Lung (tissue), 12 donors: ENCODE data around the gene EFCAB7. TPM values are rescaled to one million over a fixed set of nuclear protein-coding genes. Genes with fewer than 3 reads are reported as not detected.

Source experiments
- ATAC-seq: fragments of 200-7000 bp; cut with Tn5 transposase; one replicate; pipeline ENCODE4 v1.9.1; 2020; ENCODE audit warnings: moderate number of reproducible peaks; ENCODE audit not compliant: insufficient read depth, low FRiP score
- DNase-seq, 3 donors: peaks; one replicate each; pipeline ENCODE4 v3.0.0-alpha.2; 2013 to 2017
- H3K27ac ChIP-seq, 2 donors: one replicate each; pipeline ENCODE4 v1.5.1; 2013; ENCODE audit warnings: mild to moderate bottlenecking in 2 of 2, moderate library complexity in 2 of 2, control low read depth in 1 of 2, inconsistent platforms in 1 of 2, low read depth in 1 of 2, low read length in 1 of 2
- H3K27me3 ChIP-seq, 3 donors: one replicate each; pipeline ENCODE4 v1.5.1; 2013; ENCODE audit warnings: low read length in 2 of 3; ENCODE audit not compliant: control insufficient read depth in 3 of 3, insufficient read depth in 3 of 3
- H3K36me3 ChIP-seq, 4 donors: one replicate each; pipeline ENCODE4 v1.5.1; 2013; ENCODE audit warnings: low read length in 4 of 4, mild to moderate bottlenecking in 1 of 4, moderate library complexity in 1 of 4; ENCODE audit not compliant: control insufficient read depth in 4 of 4, insufficient read depth in 4 of 4
- H3K4me1 ChIP-seq, 5 donors: one replicate each; pipeline ENCODE4 v1.5.1; 2013; ENCODE audit warnings: low read length in 5 of 5, mild to moderate bottlenecking in 2 of 5, moderate library complexity in 1 of 5; ENCODE audit not compliant: control insufficient read depth in 5 of 5, insufficient read depth in 5 of 5
- H3K4me3 ChIP-seq: one replicate; pipeline ENCODE4 v1.5.1; 2013; ENCODE audit warnings: mild to moderate bottlenecking, control low read depth, moderate library complexity
- H3K9ac ChIP-seq, 2 donors: one replicate each; pipeline ENCODE4 v1.5.1; 2013; ENCODE audit warnings: low read length in 2 of 2, control low read depth in 1 of 2; ENCODE audit not compliant: insufficient read depth in 1 of 2
- H3K9me3 ChIP-seq, 4 donors: one replicate each; pipeline ENCODE4 v1.5.1; 2013; ENCODE audit warnings: low read length in 3 of 4, mild to moderate bottlenecking in 1 of 4, moderate library complexity in 1 of 4; ENCODE audit not compliant: control insufficient read depth in 4 of 4, insufficient read depth in 3 of 4
- CTCF ChIP-seq: IDR thresholded peaks from 2 replicates; pipeline ENCODE4 v1.5.1; 2012; ENCODE audit warnings: mild to moderate bottlenecking; ENCODE audit errors: control extremely low read depth, extremely low read depth
- WGBS, 2 donors: extraction: QIAGEN DNeasy Blood & Tissue Kit; methylation state at CpG; one replicate each; pipeline ENCODE4 v1.1.7; 2013; 5-methylcytosine and 5-hydroxymethylcytosine counted together
- polyA plus RNA-seq, 2 donors: library from polyadenylated mRNA; stranded (reverse); fragments of 200-250 nt; gene quantifications; one replicate each; pipeline ENCODE4 v1.2.1, GENCODE V29; 2013
- total RNA-seq, 2 donors: library from RNA; depleted of rRNA in 1 of 2; stranded (reverse); fragments of >200 nt in 1 of 2; gene quantifications; one replicate each; pipeline ENCODE4 v1.2.1, GENCODE V29; 2014 to 2021
- donor health status: control.
- donor health status: control.
- donor health status: Bipolar disorder and iron deficiency.
- donor health status: healthy.
- donor health status: DM: yes; HTN: yes; CAD: no.

Gene EFCAB7
- total and polyA plus RNA-seq, 4 donors, result 3.3 to 29.0 (median 5.8) TPM

GRCh38 chr1:63537940-63538339, 14.6 kb downstream of the EFCAB7 start:
- TF ChIP-seq CTCF, result peak; percentile 1
- Histone ChIP-seq H3K27ac (no peak overlapping the region), H3K36me3 (peaks cover 0 to 13% (median 7%) of the 10 kb centered on the region in 4 donors), H3K9ac (no peak overlapping the region), H3K4me1 (no peaks in the 10 kb centered on the region), H3K4me3 (no peak overlapping the region), H3K27me3 (no peaks in the 10 kb centered on the region), H3K9me3 (peaks cover 0 to 1% (median 0%) of the 10 kb centered on the region in 4 donors)
- WGBS, 2 donors, result 80 to 85% methylated on average over 1 of the region's 1 CpG
- ATAC-seq (no peak), DNase-seq (peak in 2 of 3 donors; percentile 23 to 24)

DNA sequence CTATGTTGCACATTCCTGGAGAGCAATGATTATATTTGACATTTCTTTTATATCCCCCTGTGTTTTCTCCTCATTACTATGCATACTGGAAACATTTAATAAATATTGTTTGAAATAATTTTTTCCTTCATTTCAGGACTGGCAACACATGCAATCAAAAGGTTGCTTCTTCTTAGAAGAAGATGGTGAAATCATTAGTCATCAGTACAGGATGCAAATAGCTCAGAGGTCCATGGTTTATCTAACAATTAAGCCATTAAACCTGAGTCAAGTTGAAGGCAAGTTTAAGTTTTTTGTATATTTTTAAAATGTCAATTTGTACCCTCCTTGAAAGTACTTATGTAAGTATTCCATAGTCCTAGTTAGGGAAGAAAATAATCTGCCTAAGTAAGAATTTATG, 22.5 kb downstream of the EFCAB7 start:
- H3K4me3 ChIP-seq, result no peak overlapping the region
- H3K36me3 ChIP-seq, result peaks cover 0 to 13% (median 4%) of the 10 kb centered on the region in 4 donors
- peaks cover 0 to 3% (median 0%) of the 10 kb centered on the region in 4 donors for H3K9me3 ChIP-seq
- no peak for TF ChIP-seq CTCF
- no peak for DNase-seq
- H3K4me1 ChIP-seq, result no peaks in the 10 kb centered on the region
- H3K27me3 ChIP-seq, result no peaks in the 10 kb centered on the region
- no peak overlapping the region for H3K27ac ChIP-seq
- ATAC-seq, result no peak
- H3K9ac ChIP-seq, result no peak overlapping the region

DNA sequence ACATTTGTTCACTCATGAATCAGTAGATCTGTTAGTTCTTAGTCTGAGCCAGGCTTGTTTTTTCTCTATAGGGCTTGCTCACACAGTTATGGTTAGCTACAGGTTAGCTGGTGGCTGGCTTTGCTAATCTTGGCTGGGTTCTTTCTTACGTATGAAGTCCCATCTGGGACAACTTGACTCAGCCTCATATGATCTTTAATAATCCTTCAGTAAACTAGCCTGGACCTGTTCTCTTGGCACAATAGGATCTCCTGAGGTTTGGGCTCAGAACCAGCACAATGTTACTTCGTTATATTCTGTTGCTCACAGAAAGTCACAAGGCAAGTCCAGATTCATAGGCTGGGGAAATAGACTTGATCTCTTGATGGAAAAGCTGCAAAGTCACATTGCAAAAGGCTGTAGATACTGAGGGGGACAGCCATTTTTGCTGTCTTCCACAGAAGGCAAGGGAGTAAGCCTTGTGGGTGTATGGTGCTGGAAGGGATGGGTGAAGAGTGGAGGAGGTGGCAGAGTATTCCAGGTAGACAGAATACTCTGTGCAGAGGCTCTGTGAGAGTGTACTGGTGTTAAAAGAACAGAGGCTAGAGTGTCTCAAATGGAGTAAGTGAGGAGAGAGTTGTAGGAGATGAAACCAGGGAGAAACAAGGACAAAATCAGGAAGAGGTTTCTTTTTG, 24.4 kb downstream of the EFCAB7 start:
- no peak overlapping the region for H3K27ac ChIP-seq
- H3K9ac ChIP-seq, result no peak overlapping the region
- H3K27me3 ChIP-seq, result no peaks in the 10 kb centered on the region
- H3K4me1 ChIP-seq, result no peaks in the 10 kb centered on the region
- WGBS, 2 donors, result 93 to 95% methylated on average over 2 of the region's 2 CpGs
- TF ChIP-seq CTCF, result no peak
- DNase-seq (no peak), ATAC-seq (no peak)
- H3K9me3 ChIP-seq, result peaks cover 0 to 3% (median 0%) of the 10 kb centered on the region in 4 donors
- H3K36me3 ChIP-seq, result peaks cover 0 to 13% (median 4%) of the 10 kb centered on the region in 4 donors
- H3K4me3 ChIP-seq, result no peak overlapping the region

- Histone ChIP-seq H3K27me3 (no peaks in the 10 kb centered on the region), H3K4me1 (no peaks in the 10 kb centered on the region), H3K27ac (no peak overlapping the region), H3K9me3 (no peaks in the 10 kb centered on the region), H3K4me3 (no peak overlapping the region), H3K36me3 (peaks cover 0 to 9% (median 4%) of the 10 kb centered on the region in 4 donors), H3K9ac (no peak overlapping the region)
- ATAC-seq (no peak), DNase-seq (no peak)
- TF ChIP-seq CTCF, result no peak
- WGBS, 2 donors, result 89 to 92% methylated on average over 2 of the region's 2 CpGs
Measured at GRCh38 chr1:63548303-63548702, 25.0 kb downstream of the EFCAB7 start.
